ENCODE data around the gene PCYT2.

Gene PCYT2

GRCh38 chr17:81906476-81907218 lies 4.6 kb downstream of the PCYT2 start:
- ATAC-seq, result no peak
- TF ChIP-seq ZC3H10 (CRISPR knock-in tag; IDR thresholded peaks at IDR 0.05) (no peak), ZNF8 (CRISPR knock-in tag; IDR thresholded peaks at IDR 0.05) (no peak), CSRNP3 (CRISPR knock-in tag; IDR thresholded peaks at IDR 0.05) (no peak), ZNF565 (CRISPR knock-in tag; conservative IDR thresholded peaks at IDR 0.05; ENCODE audit: low read depth) (no peak), ZFP30 (CRISPR knock-in tag; IDR thresholded peaks at IDR 0.05) (no peak), GLIS3 (CRISPR knock-in tag; IDR thresholded peaks at IDR 0.05) (no peak), ISL1 (CRISPR knock-in tag; IDR thresholded peaks at IDR 0.05) (no peak), CREB5 (CRISPR knock-in tag; IDR thresholded peaks at IDR 0.05; ENCODE audit: low read depth) (no peak), ZNF70 (CRISPR knock-in tag; IDR thresholded peaks at IDR 0.05) (no peak)

- no peak for ATAC-seq
Measured at GRCh38 chr17:81905993-81906392, 5.2 kb downstream of the PCYT2 start.

GRCh38 chr17:81905424-81905875 lies 5.7 kb downstream of the PCYT2 start:
- TF ChIP-seq RARB (CRISPR knock-in tag; IDR thresholded peaks at IDR 0.05) (no peak), CSRNP3 (CRISPR knock-in tag; IDR thresholded peaks at IDR 0.05) (no peak), PATZ1 (CRISPR knock-in tag; IDR thresholded peaks at IDR 0.05; ENCODE audit: borderline replicate concordance) (no peak), CSDC2 (CRISPR knock-in tag; IDR thresholded peaks at IDR 0.05) (no peak), ZNF565 (CRISPR knock-in tag; conservative IDR thresholded peaks at IDR 0.05; ENCODE audit: low read depth) (no peak), GLIS3 (CRISPR knock-in tag; IDR thresholded peaks at IDR 0.05) (no peak), ZFP30 (CRISPR knock-in tag; IDR thresholded peaks at IDR 0.05) (no peak), TCF4 (CRISPR knock-in tag; IDR thresholded peaks at IDR 0.05; ENCODE audit: borderline replicate concordance) (no peak), ZFP3 (CRISPR knock-in tag; IDR thresholded peaks at IDR 0.05) (no peak), ZNF70 (CRISPR knock-in tag; IDR thresholded peaks at IDR 0.05) (no peak)
- ATAC-seq, result no peak

More at GRCh38 chr17:81905993-81906392, 5.2 kb downstream of the PCYT2 start:
- TF ChIP-seq SNAI2 (CRISPR knock-in tag; IDR thresholded peaks at IDR 0.05) (no peak), TOX (CRISPR knock-in tag; IDR thresholded peaks at IDR 0.05; ENCODE audit: borderline replicate concordance) (no peak), CREB5 (CRISPR knock-in tag; IDR thresholded peaks at IDR 0.05; ENCODE audit: low read depth) (no peak), TCF4 (CRISPR knock-in tag; IDR thresholded peaks at IDR 0.05; ENCODE audit: borderline replicate concordance) (no peak), TSHZ2 (CRISPR knock-in tag; IDR thresholded peaks at IDR 0.05) (no peak)

Measured in SK-N-SH treated with all-trans-retinoic acid at 6 μM for 48 hours (cell line).